IMR-90 (cell line): ENCODE results near the gene SKP2. TPM values are rescaled to one million over a fixed set of nuclear protein-coding genes. Genes with fewer than 3 reads are reported as not detected.

Source experiments
- ATAC-seq: fragments of 200-7000 bp; cut with Tn5 transposase; 2 replicates; pipeline ENCODE4 v1.9.1; 2020; ENCODE audit warnings: low read depth, mild to moderate bottlenecking, moderate library complexity
- BruUV-seq: library from RNA; stranded (reverse); fragments of 400-500 nt; replicated peaks from 2 replicates; lab custom pipeline; 2021; lab: Mats Ljungman, UMichigan
- CTCF ChIA-PET: fragments of 300-600 bp; formaldehyde crosslinking; extraction: SDS; loops from one replicate; lab custom pipeline; 2021; ENCODE audit warnings: antibody characterized with exemption; lab: Yijun Ruan, JAX
- POLR2A ChIA-PET: fragments of 300-600 bp; sonication (Branson Sonifier 250); formaldehyde crosslinking; loops from one replicate; lab custom pipeline; 2022; ENCODE audit warnings: antibody characterized with exemption; ENCODE audit not compliant: unreplicated experiment; lab: Charles Lee
- DNase-seq: peaks from one replicate; pipeline ENCODE4 v3.0.0; 2013
- H2AFZ ChIP-seq: replicated peaks from 2 replicates; pipeline ENCODE3; 2013; ENCODE audit warnings: low read length, mild to moderate bottlenecking; ENCODE audit not compliant: poor library complexity
- H2AK5ac ChIP-seq: 2 replicates; pipeline ENCODE4 v1.6.1; 2013; ENCODE audit warnings: low read depth, low read length, inconsistent platforms
- H2AK9ac ChIP-seq: replicated peaks from 2 replicates; pipeline ENCODE3; 2013; ENCODE audit warnings: mild to moderate bottlenecking, low read depth, low read length, moderate library complexity; ENCODE audit not compliant: poor library complexity
- H2BK120ac ChIP-seq: 2 replicates; pipeline ENCODE4 v1.6.1; 2013; ENCODE audit warnings: low read depth, low read length, inconsistent platforms
- H2BK15ac ChIP-seq: 3 replicates; pipeline ENCODE4 v1.6.1; 2013; ENCODE audit warnings: low read depth, low read length, inconsistent platforms
- H2BK20ac ChIP-seq: 2 replicates; pipeline ENCODE4 v1.6.1; 2013; ENCODE audit warnings: low read depth, mild to moderate bottlenecking, inconsistent platforms, low read length, moderate library complexity
- H2BK5ac ChIP-seq: 2 replicates; pipeline ENCODE4 v1.6.1; 2013; ENCODE audit warnings: mild to moderate bottlenecking, low read depth, low read length, inconsistent platforms; ENCODE audit not compliant: poor library complexity, severe bottlenecking
- H3K14ac ChIP-seq: replicated peaks from 2 replicates; pipeline ENCODE4 v1.6.1; 2013; ENCODE audit warnings: low read depth, low read length, inconsistent platforms
- H3K18ac ChIP-seq: 2 replicates; pipeline ENCODE4 v1.6.1; 2013; ENCODE audit warnings: low read depth, low read length, control low read depth
- H3K23ac ChIP-seq: 2 replicates; pipeline ENCODE4 v1.6.1; 2013; ENCODE audit warnings: low read depth, low read length, inconsistent platforms
- H3K27ac ChIP-seq: 2 replicates; pipeline ENCODE4 v1.5.1; 2013; ENCODE audit warnings: mild to moderate bottlenecking, control low read depth, low read length; ENCODE audit not compliant: insufficient read depth
- H3K27me3 ChIP-seq: 2 replicates; pipeline ENCODE4 v1.6.1; 2013; ENCODE audit warnings: low read length; ENCODE audit not compliant: control insufficient read depth, insufficient read depth
- H3K36me3 ChIP-seq: 2 replicates; pipeline ENCODE4 v1.6.1; 2013; ENCODE audit warnings: low read length, mixed read lengths; ENCODE audit not compliant: control insufficient read depth, insufficient read depth
- H3K4ac ChIP-seq: 2 replicates; pipeline ENCODE4 v1.6.1; 2013; ENCODE audit warnings: low read depth, low read length, inconsistent platforms
- H3K4me1 ChIP-seq: 2 replicates; pipeline ENCODE4 v1.6.1; 2013; ENCODE audit warnings: low read length, mixed read lengths; ENCODE audit not compliant: control insufficient read depth, insufficient read depth
- H3K4me2 ChIP-seq: 2 replicates; pipeline ENCODE4 v1.6.1; 2013; ENCODE audit warnings: low read depth, mild to moderate bottlenecking, control low read depth, low read length, moderate library complexity
- H3K4me3 ChIP-seq: 2 replicates; pipeline ENCODE4 v1.5.1; 2013; ENCODE audit warnings: low read depth, mild to moderate bottlenecking, control low read depth, low read length, moderate library complexity; ENCODE audit not compliant: insufficient read depth
- H3K56ac ChIP-seq: 2 replicates; pipeline ENCODE4 v1.6.1; 2013; ENCODE audit warnings: low read length, inconsistent platforms; ENCODE audit not compliant: insufficient read depth; ENCODE audit errors: extremely low read depth
- H3K79me1 ChIP-seq, 2 experiments: 2 replicates each; pipeline ENCODE4 v1.6.1; 2013; ENCODE audit warnings: low read length in 2 of 2, inconsistent platforms in 1 of 2, low read depth in 1 of 2
- H3K9ac ChIP-seq: 2 replicates; pipeline ENCODE4 v1.6.1; 2013; ENCODE audit warnings: low read depth, low read length, control low read depth
- H3K9me1 ChIP-seq: 2 replicates; pipeline ENCODE4 v1.6.1; 2013; ENCODE audit warnings: low read length, inconsistent platforms; ENCODE audit not compliant: insufficient read depth
- H3K9me3 ChIP-seq: 2 replicates; pipeline ENCODE4 v1.6.1; 2013; ENCODE audit warnings: low read length; ENCODE audit not compliant: control insufficient read depth, insufficient read depth
- H4K20me1 ChIP-seq: 2 replicates; pipeline ENCODE4 v1.6.1; 2013; ENCODE audit warnings: low read length, inconsistent platforms; ENCODE audit not compliant: insufficient read depth
- H4K5ac ChIP-seq: 2 replicates; pipeline ENCODE4 v1.6.1; 2013; ENCODE audit warnings: mild to moderate bottlenecking, low read depth, low read length, control low read depth
- H4K8ac ChIP-seq, 2 experiments: 2 replicates each; pipeline ENCODE4 v1.6.1; 2013; ENCODE audit warnings: low read depth in 2 of 2, low read length in 2 of 2, control low read depth in 1 of 2, inconsistent platforms in 1 of 2
- H4K91ac ChIP-seq: 2 replicates; pipeline ENCODE4 v1.6.1; 2013; ENCODE audit warnings: low read depth, low read length, inconsistent platforms; ENCODE audit not compliant: insufficient read depth
- CTCF ChIP-seq: conservative IDR thresholded peaks from 2 replicates; pipeline ENCODE4 v1.5.1; 2012; ENCODE audit warnings: mild to moderate bottlenecking, low read depth, low read length, improper control_type of control experiment
- MAFK ChIP-seq: IDR thresholded peaks from 2 replicates; pipeline ENCODE4 v1.6.1; 2012; ENCODE audit warnings: low read depth, low read length, improper control_type of control experiment
- WGBS, 2 experiments: methylation state at CpG; one replicate each; pipeline versions ENCODE4 v1.1.5 to v1.1.7; 2013; ENCODE audit warnings: missing lambda C conversion rate in 2 of 2; ENCODE audit not compliant: insufficient read length in 1 of 2; ENCODE audit errors: extremely low coverage in 2 of 2; 5-methylcytosine and 5-hydroxymethylcytosine counted together
- dilution Hi-C: fragments of 300-500 bp; cut with HindIII; formaldehyde crosslinking; loops from one replicate; pipeline ENCODE4 v1.14.3; 2018; ENCODE audit warnings: low sequenced_read_pairs; ENCODE audit not compliant: unreplicated experiment
- in situ Hi-C: fragments of 300-500 bp; cut with MboI; formaldehyde crosslinking; loops from 3 replicates; pipeline ENCODE4 v1.14.3; 2019; ENCODE audit warnings: low sequenced_read_pairs, inconsistent platforms, mixed read lengths
- intact Hi-C: fragments of 100-400 bp; cut with micrococcal nuclease; formaldehyde crosslinking; loops from 2 replicates; pipeline ENCODE4 v1.10.0; 2022
- polyA plus RNA-seq, 3 experiments: library from polyadenylated mRNA; depleted of rRNA; stranded (reverse); fragments of >200 nt; gene quantifications; 2 replicates each; pipeline ENCODE4 v1.2.3, GENCODE V29; 2012; ENCODE audit warnings: low replicate concordance in 1 of 3
- total RNA-seq: library from RNA; depleted of rRNA; stranded (reverse); fragments of >200 nt; gene quantifications from 2 replicates; pipeline ENCODE4 v1.2.3, GENCODE V29; 2012

The SKP2 gene
- total and polyA plus RNA-seq, 2 of the 4 experiments (the other 2 are of a cell fraction): 23.3 to 92.1 TPM

- H3K4ac ChIP-seq: no peak overlapping the region
- H2BK120ac ChIP-seq: no peak overlapping the region
- H2AK9ac ChIP-seq: no peak overlapping the region
- no peak overlapping the region for H4K8ac ChIP-seq
- no peak overlapping the region for H2BK20ac ChIP-seq
- no peak overlapping the region for H3K9ac ChIP-seq
- in situ Hi-C loops (no loop called here), intact Hi-C loops (no loop called here), dilution Hi-C loops (no loop called here)
- no peaks in the 10 kb centered on the region for H3K27me3 ChIP-seq
- H3K18ac ChIP-seq: no peak overlapping the region
- POLR2A ChIA-PET: no interaction called here
- no peak overlapping the region for H3K4me2 ChIP-seq
- no peak overlapping the region for H3K14ac ChIP-seq
- H3K36me3 ChIP-seq: peaks cover 5% of the 10 kb centered on the region
- H3K56ac ChIP-seq: no peak overlapping the region
- TF ChIP-seq CTCF: no peak
- peak; percentile 51; the same call in 1 of the 2 replicates for TF ChIP-seq MAFK
- WGBS, 2 experiments: no CpG with 5 or more reads among the region's 1 CpG
- H3K9me1 ChIP-seq: 0 out of 2 replicates have a peak, but pooled peaks cover 2% of the 10 kb centered on the region
- H3K27ac ChIP-seq: no peak overlapping the region
- peaks cover 2% of the 10 kb centered on the region for H3K4me1 ChIP-seq
- no peaks in the 10 kb centered on the region for H3K9me3 ChIP-seq
- no peaks in the 10 kb centered on the region for H4K20me1 ChIP-seq
- no peak overlapping the region for H4K5ac ChIP-seq
- no peak overlapping the region for H4K91ac ChIP-seq
- H3K79me1 ChIP-seq: peaks cover 0 to 6% of the 10 kb centered on the region in 2 experiments; a peak in 2 of 4 replicates
- no peak overlapping the region for H2BK5ac ChIP-seq
- BruUV-seq: no TSS peak
- no peak overlapping the region for H2BK15ac ChIP-seq
- no peak for ATAC-seq
- no peak overlapping the region for H2AK5ac ChIP-seq
- CTCF ChIA-PET: no interaction called here
- H2AFZ ChIP-seq: no peak overlapping the region
- no peak for DNase-seq
- H3K23ac ChIP-seq: no peak overlapping the region
- H3K4me3 ChIP-seq: no peak overlapping the region
Measured at GRCh38 chr5:36217988-36218387, 66.1 kb downstream of the SKP2 start.
